GM12878 (cell line): ENCODE measurements around the gene KCNC4. TPM values are rescaled to one million over a fixed set of nuclear protein-coding genes. Genes with fewer than 3 reads are reported as not detected.

Experiments
- BMI1 ChIP-seq: fragments of 450-650 bp; IDR thresholded peaks from 2 replicates; pipeline ENCODE4 v1.6.1; 2016; ENCODE audit warnings: mild to moderate bottlenecking, moderate library complexity, borderline replicate concordance
- CBX5 ChIP-seq: sonication (generic); IDR thresholded peaks from 2 replicates; pipeline ENCODE4 v1.6.1; 2016; ENCODE audit warnings: low read depth, moderate library complexity, mild to moderate bottlenecking, inconsistent platforms
- CTCF ChIP-seq, 3 experiments: IDR thresholded peaks in 2 of 3; conservative IDR thresholded peaks in 1 of 3; 2 replicates each; pipeline ENCODE4 v1.5.1; 2011; ENCODE audit warnings: low read depth in 3 of 3, low read length in 3 of 3, mild to moderate bottlenecking in 3 of 3, control low read depth in 2 of 3, moderate library complexity in 2 of 3, inconsistent platforms in 1 of 3, mixed read lengths in 1 of 3; ENCODE audit not compliant: control insufficient read depth in 2 of 3, insufficient read depth in 1 of 3; ENCODE audit errors: extremely low read depth in 1 of 3
- FOS ChIP-seq: IDR thresholded peaks from 3 replicates; pipeline ENCODE4 v1.6.1; 2011; ENCODE audit warnings: borderline replicate concordance; ENCODE audit not compliant: insufficient read length; ENCODE audit errors: extremely low read depth
- GATAD2B ChIP-seq: fragments of 450-650 bp; conservative IDR thresholded peaks from 2 replicates; pipeline ENCODE4 v1.6.1; 2017; ENCODE audit warnings: low read depth, mild to moderate bottlenecking, moderate library complexity
- HDGF ChIP-seq: fragments of 450-650 bp; IDR thresholded peaks from 2 replicates; pipeline ENCODE4 v1.6.1; 2016; ENCODE audit warnings: antibody characterized with exemption
- IKZF2 ChIP-seq, 2 experiments: fragments of 450-650 bp; IDR thresholded peaks; 2 replicates each; pipeline ENCODE4 v1.6.1; 2017; ENCODE audit warnings: mild to moderate bottlenecking in 2 of 2, moderate library complexity in 2 of 2
- JUNB ChIP-seq: IDR thresholded peaks from 2 replicates; pipeline ENCODE4 v1.6.1; 2016; ENCODE audit warnings: antibody characterized with exemption, mild to moderate bottlenecking
- LARP7 ChIP-seq: fragments of 450-650 bp; IDR thresholded peaks from 2 replicates; pipeline ENCODE4 v1.6.1; 2017; ENCODE audit warnings: mild to moderate bottlenecking
- MEF2B ChIP-seq: fragments of 450-650 bp; IDR thresholded peaks from 2 replicates; pipeline ENCODE4 v1.6.1; 2018; ENCODE audit warnings: mild to moderate bottlenecking, moderate library complexity; ENCODE audit not compliant: partially characterized antibody, poor library complexity, severe bottlenecking
- MTA2 ChIP-seq: fragments of 450-650 bp; IDR thresholded peaks from 2 replicates; pipeline ENCODE4 v1.6.1; 2016; ENCODE audit warnings: low read depth, mild to moderate bottlenecking, moderate library complexity
- MTA3 ChIP-seq: IDR thresholded peaks from 2 replicates; pipeline ENCODE4 v1.6.1; 2012; ENCODE audit warnings: low read length, inconsistent platforms, borderline replicate concordance
- NBN ChIP-seq: fragments of 450-650 bp; IDR thresholded peaks from 2 replicates; pipeline ENCODE4 v1.6.1; 2016
- NFXL1 ChIP-seq: fragments of 450-650 bp; IDR thresholded peaks from 2 replicates; pipeline ENCODE4 v1.6.1; 2017; ENCODE audit warnings: antibody characterized with exemption, mild to moderate bottlenecking, borderline replicate concordance
- NFYA ChIP-seq: IDR thresholded peaks from 2 replicates; pipeline ENCODE4 v1.6.1; 2011; ENCODE audit warnings: low read depth, mild to moderate bottlenecking, low read length, improper control_type of control experiment, borderline replicate concordance
- NR2C2 ChIP-seq: IDR thresholded peaks from 2 replicates; pipeline ENCODE4 v1.6.1; 2011; ENCODE audit warnings: borderline replicate concordance, low read depth; ENCODE audit not compliant: control insufficient read depth, insufficient read length
- PAX5 ChIP-seq: IDR thresholded peaks from 2 replicates; pipeline ENCODE4 v1.6.1; 2011; ENCODE audit warnings: low read depth, low read length, borderline replicate concordance
- POLR2AphosphoS5 ChIP-seq: IDR thresholded peaks from 2 replicates; pipeline ENCODE4 v1.6.1; 2011; ENCODE audit warnings: mild to moderate bottlenecking, low read length, inconsistent platforms
- RAD21 ChIP-seq: IDR thresholded peaks from 2 replicates; pipeline ENCODE4 v1.6.1; 2011; ENCODE audit warnings: mild to moderate bottlenecking, low read depth, low read length, moderate library complexity; ENCODE audit not compliant: insufficient read depth
- SIN3A ChIP-seq: IDR thresholded peaks from 2 replicates; pipeline ENCODE4 v1.6.1; 2012; ENCODE audit warnings: low read depth, low read length, improper control_type of control experiment
- SMC3 ChIP-seq: IDR thresholded peaks from 2 replicates; pipeline ENCODE4 v1.6.1; 2011; ENCODE audit warnings: low read length, improper control_type of control experiment, borderline replicate concordance
- TCF12 ChIP-seq: IDR thresholded peaks from 2 replicates; pipeline ENCODE4 v1.6.1; 2011; ENCODE audit warnings: low read depth, mild to moderate bottlenecking, low read length
- USF2 ChIP-seq: IDR thresholded peaks from 2 replicates; pipeline ENCODE4 v1.6.1; 2011; ENCODE audit warnings: low read depth, low read length, improper control_type of control experiment, borderline replicate concordance
- WRNIP1 ChIP-seq: IDR thresholded peaks from 2 replicates; pipeline ENCODE4 v1.6.1; 2011; ENCODE audit warnings: low read depth, low read length, improper control_type of control experiment, borderline replicate concordance
- YY1 ChIP-seq: IDR thresholded peaks from 2 replicates; pipeline ENCODE4 v1.6.1; 2011; ENCODE audit warnings: low read depth, mild to moderate bottlenecking, low read length
- ZBED1 ChIP-seq: IDR thresholded peaks from 2 replicates; pipeline ENCODE4 v1.6.1; 2016; ENCODE audit warnings: borderline replicate concordance
- ZNF217 ChIP-seq: fragments of 450-650 bp; IDR thresholded peaks from 2 replicates; pipeline ENCODE4 v1.6.1; 2017; ENCODE audit warnings: antibody characterized with exemption, mild to moderate bottlenecking
- ZSCAN29 ChIP-seq: fragments of 450-650 bp; IDR thresholded peaks from 2 replicates; pipeline ENCODE4 v1.6.1; 2017; ENCODE audit warnings: mild to moderate bottlenecking, moderate library complexity
- polyA plus RNA-seq, 11 experiments: library from polyadenylated mRNA; depleted of rRNA in 4 of 11; unstranded in 6 of 11; stranded (reverse) in 5 of 11; fragments of >200 nt; fragmentation: Nextera tagmentation in 4 of 11; fragmentation: Illumina TruSeq in 1 of 11; extraction: Ambion mirVana in 4 of 11; extraction: Trizol in 1 of 11; gene quantifications; 1 replicate in 1 of 11; 2 replicates in 10 of 11; pipeline versions ENCODE4 v1.2.1 to v1.2.3, GENCODE V29; 2011 to 2016; ENCODE audit warnings: inconsistent platforms in 2 of 11, missing spikeins in 2 of 11, low read depth in 1 of 11
- total RNA-seq, 4 experiments: library from RNA; depleted of rRNA in 3 of 4; stranded (reverse); fragments of >200 nt in 3 of 4; fragmentation: Illumina TruSeq in 1 of 4; extraction: Trizol in 1 of 4; gene quantifications; 2 replicates each; pipeline versions ENCODE4 v1.2.1 to v1.2.3, GENCODE V29; 2013 to 2021
- TF ChIP-seq, protein P1 (sequence below): fragments of 450-650 bp; formaldehyde crosslinking; IDR thresholded peaks from 2 replicates; pipeline ENCODE4 v1.4.0; 2022; ENCODE audit warnings: mild to moderate bottlenecking, moderate library complexity

KCNC4 gene
- total and polyA plus RNA-seq, 10 of the 15 experiments (the other 5 are each of a cell fraction or from before 2014, with no cell fraction given), result 0.06 to 1.7 (median 0.36) TPM

- no peak for TF ChIP-seq FOS
- no peak for TF ChIP-seq CBX5
- TF ChIP-seq TCF12, result no peak
- TF ChIP-seq IKZF2 (IDR thresholded peaks at IDR 0.05), result no peak
- 0 out of 2 replicates have a peak, but pooled peaks have one; percentile 25 for TF ChIP-seq PAX5
- peak; percentile 82 to 94 (median 92) for TF ChIP-seq CTCF (IDR thresholded peaks at IDR 0.05 in 2 of 3, conservative IDR thresholded peaks at IDR 0.05 in 1 of 3; ENCODE audit: control insufficient read depth in 2 of 3, extremely low read depth in 1 of 3, insufficient read depth in 1 of 3, low read depth in 3 of 3, low read length in 3 of 3)
- TF ChIP-seq NFYA, result no peak
- TF ChIP-seq BMI1, result no peak
- no peak for TF ChIP-seq NFXL1
- TF ChIP-seq JUNB, result no peak
- TF ChIP-seq MTA2, result no peak
- peak; percentile 97 for TF ChIP-seq SMC3
- no peak for TF ChIP-seq ZBED1
- TF ChIP-seq NBN, result no peak
- 0 out of 2 replicates have a peak, but pooled peaks have one; percentile 40 for TF ChIP-seq LARP7
- no peak for TF ChIP-seq NR2C2
- no peak for TF ChIP-seq WRNIP1
- no peak for TF ChIP-seq MTA3
- TF ChIP-seq RAD21, result peak; percentile 96
- no peak for TF ChIP-seq USF2
- peak; percentile 70 for TF ChIP-seq YY1
- TF ChIP-seq POLR2AphosphoS5, result no peak
- TF ChIP-seq, protein P1, sequence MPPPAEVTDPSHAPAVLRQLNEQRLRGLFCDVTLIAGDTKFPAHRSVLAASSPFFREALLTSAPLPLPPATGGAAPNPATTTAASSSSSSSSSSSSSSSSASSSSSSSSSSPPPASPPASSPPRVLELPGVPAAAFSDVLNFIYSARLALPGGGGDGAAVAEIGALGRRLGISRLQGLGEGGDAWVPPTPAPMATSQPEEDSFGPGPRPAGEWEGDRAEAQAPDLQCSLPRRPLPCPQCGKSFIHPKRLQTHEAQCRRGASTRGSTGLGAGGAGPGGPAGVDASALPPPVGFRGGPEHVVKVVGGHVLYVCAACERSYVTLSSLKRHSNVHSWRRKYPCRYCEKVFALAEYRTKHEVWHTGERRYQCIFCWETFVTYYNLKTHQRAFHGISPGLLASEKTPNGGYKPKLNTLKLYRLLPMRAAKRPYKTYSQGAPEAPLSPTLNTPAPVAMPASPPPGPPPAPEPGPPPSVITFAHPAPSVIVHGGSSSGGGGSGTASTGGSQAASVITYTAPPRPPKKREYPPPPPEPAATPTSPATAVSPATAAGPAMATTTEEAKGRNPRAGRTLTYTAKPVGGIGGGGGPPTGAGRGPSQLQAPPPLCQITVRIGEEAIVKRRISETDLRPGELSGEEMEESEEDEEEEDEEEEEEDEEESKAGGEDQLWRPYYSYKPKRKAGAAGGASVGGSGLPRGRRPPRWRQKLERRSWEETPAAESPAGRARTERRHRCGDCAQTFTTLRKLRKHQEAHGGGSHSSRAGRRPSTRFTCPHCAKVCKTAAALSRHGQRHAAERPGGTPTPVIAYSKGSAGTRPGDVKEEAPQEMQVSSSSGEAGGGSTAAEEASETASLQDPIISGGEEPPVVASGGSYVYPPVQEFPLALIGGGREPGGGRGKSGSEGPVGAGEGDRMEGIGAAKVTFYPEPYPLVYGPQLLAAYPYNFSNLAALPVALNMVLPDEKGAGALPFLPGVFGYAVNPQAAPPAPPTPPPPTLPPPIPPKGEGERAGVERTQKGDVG (CRISPR knock-in tag), result no peak
- no peak for TF ChIP-seq GATAD2B
- no peak for TF ChIP-seq ZNF217
- 0 out of 2 replicates have a peak, but pooled peaks have one; percentile 13 for TF ChIP-seq HDGF
- no peak for TF ChIP-seq ZSCAN29
- no peak for TF ChIP-seq MEF2B
- TF ChIP-seq SIN3A, result no peak
Observed at GRCh38 chr1:110207831-110208230, 2.3 kb upstream of the KCNC4 start (continued).
